ENCODE results near the gene CD300LG.
"Not testable (repeated sequence)": the region's sequence is repeated elsewhere in the genome, so short reads cannot be mapped to it uniquely, and the experiment has no call there.

Gene CD300LG

GRCh38 chr17:43846963-43847371, at the start of gene CD300LG:
CD300LG (plus strand) TSS chr17:43847176; CDS start chr17:43847217, 41 bp downstream.
- no peak for DNase-seq (ENCODE audit: low read depth in 1 of 2, low spot score in 1 of 2)

- not testable (repeated sequence) for DNase-seq (ENCODE audit: low read depth in 1 of 2, low spot score in 1 of 2)
These were observed 49.0 kb upstream of the CD300LG start for GRCh38 chr17:43798024-43798423.

- no peak for DNase-seq (ENCODE audit: low read depth in 1 of 2, low spot score in 1 of 2)
These were observed 47.9 kb upstream of the CD300LG start for GRCh38 chr17:43799047-43799446.

- DNase-seq (ENCODE audit: low read depth in 1 of 2, low spot score in 1 of 2), result no peak
These were observed 46.2 kb upstream of the CD300LG start for GRCh38 chr17:43800736-43801135.

GRCh38 chr17:43801844-43802243, 45.1 kb upstream of the CD300LG start:
- DNase-seq (ENCODE audit: low read depth in 1 of 2, low spot score in 1 of 2), result no peak

GRCh38 chr17:43803758-43804157, 43.2 kb upstream of the CD300LG start:
- DNase-seq (ENCODE audit: low read depth in 1 of 2, low spot score in 1 of 2), result no peak

- no peak for DNase-seq (ENCODE audit: low read depth in 1 of 2, low spot score in 1 of 2)
These were observed 41.9 kb upstream of the CD300LG start for GRCh38 chr17:43805117-43805516.

- DNase-seq (ENCODE audit: low read depth in 1 of 2, low spot score in 1 of 2), result no peak
These were observed 38.9 kb upstream of the CD300LG start for GRCh38 chr17:43808076-43808475.

GRCh38 chr17:43809121-43809520, 37.9 kb upstream of the CD300LG start:
- no peak for DNase-seq (ENCODE audit: low read depth in 1 of 2, low spot score in 1 of 2)

- DNase-seq (ENCODE audit: low read depth in 1 of 2, low spot score in 1 of 2), result no peak
These were observed 36.7 kb upstream of the CD300LG start for GRCh38 chr17:43810226-43810715.

- no peak for DNase-seq (ENCODE audit: low read depth in 1 of 2, low spot score in 1 of 2)
These were observed 36.2 kb upstream of the CD300LG start for GRCh38 chr17:43810823-43811222.

- no peak for DNase-seq (ENCODE audit: low read depth in 1 of 2, low spot score in 1 of 2)
These were observed 34.3 kb upstream of the CD300LG start for GRCh38 chr17:43812396-43813265.

GRCh38 chr17:43813386-43813785, 33.6 kb upstream of the CD300LG start:
- no peak for DNase-seq (ENCODE audit: low read depth in 1 of 2, low spot score in 1 of 2)

GRCh38 chr17:43814026-43814425, 33.0 kb upstream of the CD300LG start:
- no peak for DNase-seq (ENCODE audit: low read depth in 1 of 2, low spot score in 1 of 2)

GRCh38 chr17:43814714-43815113, 32.3 kb upstream of the CD300LG start:
- DNase-seq (ENCODE audit: low read depth in 1 of 2, low spot score in 1 of 2), result no peak

- no peak for DNase-seq (ENCODE audit: low read depth in 1 of 2, low spot score in 1 of 2)
These were observed 30.3 kb upstream of the CD300LG start for GRCh38 chr17:43816336-43817320.

GRCh38 chr17:43817826-43818225, 29.1 kb upstream of the CD300LG start:
- DNase-seq (ENCODE audit: low read depth in 1 of 2, low spot score in 1 of 2), result no peak

- DNase-seq (ENCODE audit: low read depth in 1 of 2, low spot score in 1 of 2), result no peak
These were observed 28.0 kb upstream of the CD300LG start for GRCh38 chr17:43818966-43819365.

GRCh38 chr17:43820759-43821158, 26.2 kb upstream of the CD300LG start:
- no peak for DNase-seq (ENCODE audit: low read depth in 1 of 2, low spot score in 1 of 2)

GRCh38 chr17:43822570-43823190, 24.3 kb upstream of the CD300LG start:
- DNase-seq (ENCODE audit: low read depth in 1 of 2, low spot score in 1 of 2), result no peak

All from stimulated activated CD4-positive, alpha-beta T cell treated with anti-CD3 and anti-CD28 coated beads, Interleukin-15, amount 100 ng/mL, for 1 hour (primary cell).